Gastroesophageal sphincter (tissue), 3 donors: Measurements from ENCODE around the gene CES2.

Source experiments
- EP300 ChIP-seq: sonication (generic); formaldehyde crosslinking; IDR thresholded peaks from one replicate; pipeline ENCODE4 v1.6.1; 2017; ENCODE audit warnings: antibody characterized with exemption, mild to moderate bottlenecking
- POLR2A ChIP-seq, 2 donors: fragments of 450-650 bp; IDR thresholded peaks; one replicate each; pipeline ENCODE4 v1.6.1; 2017; ENCODE audit warnings: antibody characterized with exemption in 2 of 2, mild to moderate bottlenecking in 2 of 2, moderate library complexity in 1 of 2
- TF ChIP-seq, protein P1 (sequence below), 4 experiments: fragments of 200-600 bp in 2 of 4; fragments of 450-650 bp in 2 of 4; sonication (generic) in 1 of 4; IDR thresholded peaks; one replicate each; pipeline ENCODE4 v1.5.1; 2017 to 2019; ENCODE audit warnings: antibody characterized with exemption in 4 of 4, mild to moderate bottlenecking in 2 of 4, moderate library complexity in 2 of 4

DNA sequence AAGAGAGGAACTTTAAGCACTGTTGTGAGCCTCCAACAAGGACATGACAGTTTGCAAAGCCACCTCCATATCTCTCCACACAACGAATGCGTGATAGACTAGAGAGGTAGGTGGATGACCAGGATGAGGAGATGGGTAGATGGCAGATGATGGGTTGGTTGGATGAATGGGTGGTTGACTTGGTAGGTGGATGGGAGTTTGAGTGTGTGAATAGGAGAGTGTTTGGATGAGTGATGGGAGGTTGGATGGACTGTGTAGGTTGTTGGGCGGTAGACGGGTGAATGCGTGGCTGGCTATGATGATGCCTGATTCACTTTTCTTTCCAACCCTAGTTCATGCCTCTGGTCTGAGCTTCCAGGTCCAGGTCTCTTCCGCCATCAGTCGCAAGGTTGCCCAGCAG is 20.8 kb upstream of the CES2 start:
- TF ChIP-seq POLR2A (IDR thresholded peaks at IDR 0.05), result no peak
- no peak for TF ChIP-seq EP300
- TF ChIP-seq, protein P1, sequence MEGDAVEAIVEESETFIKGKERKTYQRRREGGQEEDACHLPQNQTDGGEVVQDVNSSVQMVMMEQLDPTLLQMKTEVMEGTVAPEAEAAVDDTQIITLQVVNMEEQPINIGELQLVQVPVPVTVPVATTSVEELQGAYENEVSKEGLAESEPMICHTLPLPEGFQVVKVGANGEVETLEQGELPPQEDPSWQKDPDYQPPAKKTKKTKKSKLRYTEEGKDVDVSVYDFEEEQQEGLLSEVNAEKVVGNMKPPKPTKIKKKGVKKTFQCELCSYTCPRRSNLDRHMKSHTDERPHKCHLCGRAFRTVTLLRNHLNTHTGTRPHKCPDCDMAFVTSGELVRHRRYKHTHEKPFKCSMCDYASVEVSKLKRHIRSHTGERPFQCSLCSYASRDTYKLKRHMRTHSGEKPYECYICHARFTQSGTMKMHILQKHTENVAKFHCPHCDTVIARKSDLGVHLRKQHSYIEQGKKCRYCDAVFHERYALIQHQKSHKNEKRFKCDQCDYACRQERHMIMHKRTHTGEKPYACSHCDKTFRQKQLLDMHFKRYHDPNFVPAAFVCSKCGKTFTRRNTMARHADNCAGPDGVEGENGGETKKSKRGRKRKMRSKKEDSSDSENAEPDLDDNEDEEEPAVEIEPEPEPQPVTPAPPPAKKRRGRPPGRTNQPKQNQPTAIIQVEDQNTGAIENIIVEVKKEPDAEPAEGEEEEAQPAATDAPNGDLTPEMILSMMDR (IDR thresholded peaks at IDR 0.05), result no peak
